IMR-90 (cell line): ENCODE results near the gene ANKRD37. TPM values are rescaled to one million over a fixed set of nuclear protein-coding genes. Genes with fewer than 3 reads are reported as not detected.

Source experiments
- ATAC-seq: fragments of 200-7000 bp; cut with Tn5 transposase; 2 replicates; pipeline ENCODE4 v1.9.1; 2020; ENCODE audit warnings: low read depth, mild to moderate bottlenecking, moderate library complexity
- BruUV-seq: library from RNA; stranded (reverse); fragments of 400-500 nt; replicated peaks from 2 replicates; lab custom pipeline; 2021; lab: Mats Ljungman, UMichigan
- CTCF ChIA-PET: fragments of 300-600 bp; formaldehyde crosslinking; extraction: SDS; loops from one replicate; lab custom pipeline; 2021; ENCODE audit warnings: antibody characterized with exemption; lab: Yijun Ruan, JAX
- POLR2A ChIA-PET: fragments of 300-600 bp; sonication (Branson Sonifier 250); formaldehyde crosslinking; loops from one replicate; lab custom pipeline; 2022; ENCODE audit warnings: antibody characterized with exemption; ENCODE audit not compliant: unreplicated experiment; lab: Charles Lee
- DNase-seq: peaks from one replicate; pipeline ENCODE4 v3.0.0; 2013
- H2AFZ ChIP-seq: replicated peaks from 2 replicates; pipeline ENCODE3; 2013; ENCODE audit warnings: low read length, mild to moderate bottlenecking; ENCODE audit not compliant: poor library complexity
- H2AK5ac ChIP-seq: 2 replicates; pipeline ENCODE4 v1.6.1; 2013; ENCODE audit warnings: low read depth, low read length, inconsistent platforms
- H2AK9ac ChIP-seq: replicated peaks from 2 replicates; pipeline ENCODE3; 2013; ENCODE audit warnings: mild to moderate bottlenecking, low read depth, low read length, moderate library complexity; ENCODE audit not compliant: poor library complexity
- H2BK120ac ChIP-seq: 2 replicates; pipeline ENCODE4 v1.6.1; 2013; ENCODE audit warnings: low read depth, low read length, inconsistent platforms
- H2BK15ac ChIP-seq: 3 replicates; pipeline ENCODE4 v1.6.1; 2013; ENCODE audit warnings: low read depth, low read length, inconsistent platforms
- H2BK20ac ChIP-seq: 2 replicates; pipeline ENCODE4 v1.6.1; 2013; ENCODE audit warnings: low read depth, mild to moderate bottlenecking, inconsistent platforms, low read length, moderate library complexity
- H2BK5ac ChIP-seq: 2 replicates; pipeline ENCODE4 v1.6.1; 2013; ENCODE audit warnings: mild to moderate bottlenecking, low read depth, low read length, inconsistent platforms; ENCODE audit not compliant: poor library complexity, severe bottlenecking
- H3K14ac ChIP-seq: replicated peaks from 2 replicates; pipeline ENCODE4 v1.6.1; 2013; ENCODE audit warnings: low read depth, low read length, inconsistent platforms
- H3K18ac ChIP-seq: 2 replicates; pipeline ENCODE4 v1.6.1; 2013; ENCODE audit warnings: low read depth, low read length, control low read depth
- H3K23ac ChIP-seq: 2 replicates; pipeline ENCODE4 v1.6.1; 2013; ENCODE audit warnings: low read depth, low read length, inconsistent platforms
- H3K27ac ChIP-seq: 2 replicates; pipeline ENCODE4 v1.5.1; 2013; ENCODE audit warnings: mild to moderate bottlenecking, control low read depth, low read length; ENCODE audit not compliant: insufficient read depth
- H3K27me3 ChIP-seq: 2 replicates; pipeline ENCODE4 v1.6.1; 2013; ENCODE audit warnings: low read length; ENCODE audit not compliant: control insufficient read depth, insufficient read depth
- H3K36me3 ChIP-seq: 2 replicates; pipeline ENCODE4 v1.6.1; 2013; ENCODE audit warnings: low read length, mixed read lengths; ENCODE audit not compliant: control insufficient read depth, insufficient read depth
- H3K4ac ChIP-seq: 2 replicates; pipeline ENCODE4 v1.6.1; 2013; ENCODE audit warnings: low read depth, low read length, inconsistent platforms
- H3K4me1 ChIP-seq: 2 replicates; pipeline ENCODE4 v1.6.1; 2013; ENCODE audit warnings: low read length, mixed read lengths; ENCODE audit not compliant: control insufficient read depth, insufficient read depth
- H3K4me2 ChIP-seq: 2 replicates; pipeline ENCODE4 v1.6.1; 2013; ENCODE audit warnings: low read depth, mild to moderate bottlenecking, control low read depth, low read length, moderate library complexity
- H3K4me3 ChIP-seq: 2 replicates; pipeline ENCODE4 v1.5.1; 2013; ENCODE audit warnings: low read depth, mild to moderate bottlenecking, control low read depth, low read length, moderate library complexity; ENCODE audit not compliant: insufficient read depth
- H3K56ac ChIP-seq: 2 replicates; pipeline ENCODE4 v1.6.1; 2013; ENCODE audit warnings: low read length, inconsistent platforms; ENCODE audit not compliant: insufficient read depth; ENCODE audit errors: extremely low read depth
- H3K79me1 ChIP-seq, 2 experiments: 2 replicates each; pipeline ENCODE4 v1.6.1; 2013; ENCODE audit warnings: low read length in 2 of 2, inconsistent platforms in 1 of 2, low read depth in 1 of 2
- H3K9ac ChIP-seq: 2 replicates; pipeline ENCODE4 v1.6.1; 2013; ENCODE audit warnings: low read depth, low read length, control low read depth
- H3K9me1 ChIP-seq: 2 replicates; pipeline ENCODE4 v1.6.1; 2013; ENCODE audit warnings: low read length, inconsistent platforms; ENCODE audit not compliant: insufficient read depth
- H3K9me3 ChIP-seq: 2 replicates; pipeline ENCODE4 v1.6.1; 2013; ENCODE audit warnings: low read length; ENCODE audit not compliant: control insufficient read depth, insufficient read depth
- H4K20me1 ChIP-seq: 2 replicates; pipeline ENCODE4 v1.6.1; 2013; ENCODE audit warnings: low read length, inconsistent platforms; ENCODE audit not compliant: insufficient read depth
- H4K5ac ChIP-seq: 2 replicates; pipeline ENCODE4 v1.6.1; 2013; ENCODE audit warnings: mild to moderate bottlenecking, low read depth, low read length, control low read depth
- H4K8ac ChIP-seq, 2 experiments: 2 replicates each; pipeline ENCODE4 v1.6.1; 2013; ENCODE audit warnings: low read depth in 2 of 2, low read length in 2 of 2, control low read depth in 1 of 2, inconsistent platforms in 1 of 2
- H4K91ac ChIP-seq: 2 replicates; pipeline ENCODE4 v1.6.1; 2013; ENCODE audit warnings: low read depth, low read length, inconsistent platforms; ENCODE audit not compliant: insufficient read depth
- FOS ChIP-seq: fragments of 150-350 bp; IDR thresholded peaks from 2 replicates; pipeline ENCODE4 v1.6.1; 2016; ENCODE audit warnings: low read depth, low read length
- RAD21 ChIP-seq: IDR thresholded peaks from 2 replicates; pipeline ENCODE4 v1.6.1; 2012; ENCODE audit warnings: low read length, improper control_type of control experiment
- WGBS, 2 experiments: methylation state at CpG; one replicate each; pipeline versions ENCODE4 v1.1.5 to v1.1.7; 2013; ENCODE audit warnings: missing lambda C conversion rate in 2 of 2; ENCODE audit not compliant: insufficient read length in 1 of 2; ENCODE audit errors: extremely low coverage in 2 of 2; 5-methylcytosine and 5-hydroxymethylcytosine counted together
- dilution Hi-C: fragments of 300-500 bp; cut with HindIII; formaldehyde crosslinking; loops from one replicate; pipeline ENCODE4 v1.14.3; 2018; ENCODE audit warnings: low sequenced_read_pairs; ENCODE audit not compliant: unreplicated experiment
- in situ Hi-C: fragments of 300-500 bp; cut with MboI; formaldehyde crosslinking; loops from 3 replicates; pipeline ENCODE4 v1.14.3; 2019; ENCODE audit warnings: low sequenced_read_pairs, inconsistent platforms, mixed read lengths
- intact Hi-C: fragments of 100-400 bp; cut with micrococcal nuclease; formaldehyde crosslinking; loops from 2 replicates; pipeline ENCODE4 v1.10.0; 2022
- polyA plus RNA-seq, 3 experiments: library from polyadenylated mRNA; depleted of rRNA; stranded (reverse); fragments of >200 nt; gene quantifications; 2 replicates each; pipeline ENCODE4 v1.2.3, GENCODE V29; 2012; ENCODE audit warnings: low replicate concordance in 1 of 3
- total RNA-seq: library from RNA; depleted of rRNA; stranded (reverse); fragments of >200 nt; gene quantifications from 2 replicates; pipeline ENCODE4 v1.2.3, GENCODE V29; 2012

Gene ANKRD37
- total and polyA plus RNA-seq, 2 of the 4 experiments (the other 2 are of a cell fraction): 7.1 to 8.2 TPM

- no peak overlapping the region for H3K4me2 ChIP-seq
- no peak overlapping the region for H2BK120ac ChIP-seq
- no peak overlapping the region for H3K4ac ChIP-seq
- no peak overlapping the region for H4K5ac ChIP-seq
- no peak overlapping the region for H3K18ac ChIP-seq
- intact Hi-C loops: no loop called here
- peaks cover 14% of the 10 kb centered on the region for H3K36me3 ChIP-seq
- H2BK15ac ChIP-seq: no peak overlapping the region
- no peak overlapping the region for H2BK20ac ChIP-seq
- H4K91ac ChIP-seq: no peak overlapping the region
- ChIA-PET CTCF (interaction anchor here (0.8 kb wide), 1 partner anchor 12 kb away, joined by 3 read pairs; no protein-coding TSS in a partner anchor), POLR2A (no interaction called here)
- no peak overlapping the region for H4K8ac ChIP-seq
- peaks cover 7% of the 10 kb centered on the region; the same call in 1 of the 2 replicates for H3K9me1 ChIP-seq
- no peak overlapping the region for H3K23ac ChIP-seq
- H3K4me1 ChIP-seq: peaks cover under 1% of the 10 kb centered on the region; the same call in 1 of the 2 replicates
- WGBS, 2 experiments: no CpG with 5 or more reads among the region's 2 CpGs
- TF ChIP-seq RAD21 (no peak), FOS (no peak)
- dilution Hi-C loops: no loop called here
- H3K4me3 ChIP-seq: no peak overlapping the region
- H3K27ac ChIP-seq: no peak overlapping the region
- no peak overlapping the region for H2AK5ac ChIP-seq
- no peak overlapping the region for H3K56ac ChIP-seq
- H2AK9ac ChIP-seq: no peak overlapping the region
- in situ Hi-C loops: no loop called here
- H2AFZ ChIP-seq: no peak overlapping the region
- no TSS peak for BruUV-seq
- no peaks in the 10 kb centered on the region for H3K9me3 ChIP-seq
- H4K20me1 ChIP-seq: no peaks in the 10 kb centered on the region
- H3K14ac ChIP-seq: no peak overlapping the region
- no peaks in the 10 kb centered on the region; a peak in 1 of 4 replicates for H3K79me1 ChIP-seq
- ATAC-seq: no peak
- H3K27me3 ChIP-seq: no peaks in the 10 kb centered on the region
- no peak overlapping the region for H3K9ac ChIP-seq
- no peak for DNase-seq
- H2BK5ac ChIP-seq: no peak overlapping the region
Measured at GRCh38 chr4:185352741-185353140, 43.9 kb upstream of the ANKRD37 start.
